Activated CD4-positive, alpha-beta T cell treated with anti-CD3 and anti-CD28 coated beads for 1 hour (primary cell): ENCODE data around the gene BBS12.

Source experiments
- DNase-seq: peaks from one replicate; pipeline ENCODE4 v3.0.0-alpha.2; 2020

The BBS12 gene

GRCh38 chr4:122716825-122717448 lies 15.6 kb upstream of the BBS12 start:
- DNase-seq, result peak; percentile 53

DNA sequence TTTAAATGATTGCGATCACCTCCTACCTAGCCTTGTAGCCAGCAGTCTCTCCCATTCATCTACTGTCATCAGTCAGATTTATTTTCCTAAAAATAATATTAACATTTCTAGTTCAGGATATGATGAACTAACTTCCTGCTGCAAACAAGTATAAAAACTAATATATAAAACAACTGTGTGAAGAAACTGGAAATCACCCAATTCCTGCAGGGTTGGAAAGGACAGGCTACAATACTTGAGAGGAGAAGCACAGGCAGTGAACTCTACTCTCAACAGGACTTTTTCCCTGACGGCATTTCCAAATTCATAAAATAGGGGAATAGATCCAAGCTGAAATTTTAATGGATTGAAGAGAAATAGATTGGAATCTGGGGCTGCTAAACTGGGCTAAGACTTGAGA lies 14.2 kb upstream of the BBS12 start:
- DNase-seq, result no peak

DNA sequence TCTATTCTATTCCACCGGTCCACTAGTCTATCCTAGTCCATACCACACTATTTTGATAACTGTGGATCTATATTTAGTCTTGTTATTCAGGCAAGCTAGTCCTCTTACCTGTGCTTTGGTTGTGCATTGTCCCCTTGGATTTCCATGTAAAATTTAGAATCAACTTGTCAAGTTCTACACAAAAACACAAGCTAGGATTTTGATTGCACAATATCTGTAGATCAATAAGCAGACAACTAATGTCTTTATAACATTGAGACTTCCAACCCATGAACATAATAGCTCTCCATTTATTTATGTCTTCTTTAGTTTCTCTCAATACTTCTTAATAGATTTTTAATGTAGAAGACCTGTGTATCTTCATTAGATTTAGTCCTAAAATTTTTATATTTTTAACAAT lies 10.2 kb upstream of the BBS12 start:
- DNase-seq, result no peak

GRCh38 chr4:122728856-122729255 lies 3.6 kb upstream of the BBS12 start:
- no peak for DNase-seq

GRCh38 chr4:122731676-122732075 lies 828 bp upstream of the BBS12 start:
- DNase-seq, result no peak

GRCh38 chr4:122733787-122734120 lies 1.2 kb downstream of the BBS12 start:
- no peak for DNase-seq

- no peak for DNase-seq
These were observed 6.7 kb downstream of the BBS12 start for GRCh38 chr4:122739174-122739573.

- DNase-seq, result no peak
These were observed 10.7 kb downstream of the BBS12 start for GRCh38 chr4:122742933-122743829.

DNA sequence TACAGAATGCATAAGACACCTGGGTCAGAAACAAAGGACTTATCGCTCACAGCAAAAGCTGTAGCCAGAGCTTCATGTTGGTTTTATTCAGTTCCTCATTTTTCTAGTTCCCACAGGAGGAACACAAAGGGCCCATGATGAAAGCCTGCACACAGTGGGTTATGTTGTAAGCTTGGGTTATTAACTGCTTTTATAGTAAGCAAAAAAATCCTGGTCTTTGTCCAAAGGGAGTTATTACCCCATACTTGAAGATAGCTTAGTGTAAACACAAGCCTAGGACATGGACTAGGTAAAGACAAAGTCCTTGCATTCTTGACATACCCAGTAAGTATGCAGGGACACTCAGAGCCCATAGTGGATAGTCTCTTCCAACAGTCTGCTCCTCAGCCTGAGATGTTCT lies 11.7 kb downstream of the BBS12 start:
- DNase-seq, result no peak

- no peak for DNase-seq
These were observed 14.0 kb downstream of the BBS12 start for GRCh38 chr4:122746485-122746965.

- no peak for DNase-seq
These were observed 14.6 kb downstream of the BBS12 start for GRCh38 chr4:122747068-122747467.

GRCh38 chr4:122747883-122748282 lies 15.4 kb downstream of the BBS12 start:
- DNase-seq, result no peak

DNA sequence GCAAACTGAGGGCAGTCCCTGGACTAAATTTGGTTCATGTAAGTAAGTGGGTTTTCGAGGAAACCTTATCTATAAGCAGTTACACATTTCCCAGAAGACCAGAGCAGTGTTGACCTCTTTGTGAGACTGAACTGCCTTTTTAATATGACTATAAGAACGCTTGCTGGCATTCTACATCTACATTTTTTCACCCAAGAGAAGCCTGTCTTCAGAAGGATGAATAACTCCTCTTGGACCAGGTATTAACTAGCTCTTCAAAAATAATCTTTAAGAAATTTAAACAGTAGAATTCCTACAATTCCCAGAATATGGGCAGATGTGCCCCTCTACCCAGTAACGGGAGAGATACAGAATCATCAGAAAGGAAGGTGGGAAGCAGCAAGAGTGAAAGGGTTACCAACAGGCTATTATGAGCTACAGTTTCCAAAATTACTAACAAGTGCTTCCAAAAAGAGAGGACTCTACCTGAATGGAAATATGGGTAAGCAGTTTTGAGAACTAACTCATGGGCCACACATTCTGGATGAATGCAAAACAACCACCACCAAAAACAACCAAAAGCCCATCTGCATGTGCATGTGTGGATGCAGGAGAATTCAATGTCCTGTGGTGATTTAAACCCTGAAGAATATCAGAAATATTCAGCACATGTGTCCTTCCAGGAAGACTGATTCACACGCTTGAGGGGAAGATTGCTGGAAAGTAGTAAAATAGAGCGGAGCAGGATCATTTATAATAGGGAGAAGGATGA lies 17.4 kb downstream of the BBS12 start:
- no peak for DNase-seq

- DNase-seq, result no peak
These were observed 23.2 kb downstream of the BBS12 start for GRCh38 chr4:122755675-122756074.

DNA sequence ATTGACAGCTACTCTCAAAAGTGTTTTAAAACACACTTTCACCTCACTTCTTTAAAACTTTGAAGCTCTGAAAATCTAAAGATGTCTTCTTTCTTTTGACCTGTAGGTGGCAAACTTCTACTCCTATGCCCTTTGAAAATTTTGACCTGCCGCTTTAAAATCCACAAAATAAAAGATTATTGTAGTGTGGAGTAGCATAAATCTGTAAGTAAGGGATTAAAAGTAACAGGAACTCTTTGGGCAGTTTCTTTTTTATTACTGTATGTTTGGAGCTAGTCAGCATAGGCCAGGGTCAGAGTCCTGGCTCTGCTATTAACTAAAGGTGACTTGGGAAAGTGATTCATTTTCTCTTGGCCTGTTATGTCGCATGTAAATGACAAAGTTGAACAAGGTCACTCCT lies 25.5 kb downstream of the BBS12 start:
- DNase-seq, result no peak

- DNase-seq, result no peak
These were observed 27.3 kb downstream of the BBS12 start for GRCh38 chr4:122759639-122760310.

DNA sequence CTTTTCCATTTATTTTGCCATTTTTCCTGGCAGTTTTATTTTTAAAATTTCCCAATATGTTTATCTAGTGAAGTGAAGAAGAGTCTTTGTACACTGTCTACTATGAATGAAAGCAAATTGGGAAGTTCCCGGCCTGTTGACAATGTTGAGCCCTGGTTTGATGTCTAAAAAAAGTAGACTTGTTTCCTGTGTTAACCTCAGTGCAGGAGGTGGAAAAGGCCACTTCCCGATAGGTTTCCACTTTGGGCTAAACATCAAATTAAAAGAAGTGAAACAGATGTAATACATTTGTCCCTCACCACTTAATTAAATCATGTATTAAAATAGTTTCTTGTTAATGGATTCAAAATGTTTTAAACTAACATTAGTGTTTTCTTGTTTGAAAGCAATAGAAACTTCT lies 30.0 kb downstream of the BBS12 start:
- no peak for DNase-seq

- DNase-seq, result no peak
These were observed 30.6 kb downstream of the BBS12 start for GRCh38 chr4:122762966-122763716.

DNA sequence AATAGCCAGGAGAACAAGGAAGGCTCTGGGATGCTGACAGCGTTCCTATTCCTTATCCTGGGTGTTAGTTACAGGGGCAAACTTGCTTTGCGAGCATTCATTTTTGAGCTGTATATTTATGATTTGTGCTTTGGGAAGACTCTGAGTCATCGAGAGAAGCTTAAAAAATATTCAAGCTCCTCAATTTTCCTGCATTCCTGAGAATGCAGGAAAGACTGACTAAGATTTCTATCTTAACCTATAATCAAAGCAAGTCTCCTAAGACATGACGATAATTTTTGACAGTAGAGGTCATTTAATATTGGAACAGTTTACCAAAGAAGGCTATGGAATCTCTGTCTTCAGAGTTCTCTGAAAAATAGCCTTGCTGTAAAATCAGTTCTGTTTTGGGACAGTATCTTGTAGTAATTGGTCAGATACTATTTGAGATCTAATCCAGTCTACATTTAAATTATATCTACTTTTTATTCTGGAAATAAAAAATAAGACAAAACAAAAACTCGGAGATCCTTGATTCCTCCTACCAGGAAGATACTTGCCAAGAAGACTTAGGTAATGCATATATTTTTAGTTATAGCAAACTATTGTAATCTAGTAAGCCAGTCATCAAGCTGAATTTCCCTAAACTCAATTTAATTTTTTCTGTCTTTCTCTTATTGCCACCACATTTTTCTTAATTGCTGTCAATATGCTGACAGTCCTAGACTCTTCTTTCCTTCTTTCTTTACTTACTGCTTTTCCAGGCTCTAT lies 31.7 kb downstream of the BBS12 start:
- no peak for DNase-seq

- no peak for DNase-seq
These were observed 32.3 kb downstream of the BBS12 start for GRCh38 chr4:122764821-122765215.

DNA sequence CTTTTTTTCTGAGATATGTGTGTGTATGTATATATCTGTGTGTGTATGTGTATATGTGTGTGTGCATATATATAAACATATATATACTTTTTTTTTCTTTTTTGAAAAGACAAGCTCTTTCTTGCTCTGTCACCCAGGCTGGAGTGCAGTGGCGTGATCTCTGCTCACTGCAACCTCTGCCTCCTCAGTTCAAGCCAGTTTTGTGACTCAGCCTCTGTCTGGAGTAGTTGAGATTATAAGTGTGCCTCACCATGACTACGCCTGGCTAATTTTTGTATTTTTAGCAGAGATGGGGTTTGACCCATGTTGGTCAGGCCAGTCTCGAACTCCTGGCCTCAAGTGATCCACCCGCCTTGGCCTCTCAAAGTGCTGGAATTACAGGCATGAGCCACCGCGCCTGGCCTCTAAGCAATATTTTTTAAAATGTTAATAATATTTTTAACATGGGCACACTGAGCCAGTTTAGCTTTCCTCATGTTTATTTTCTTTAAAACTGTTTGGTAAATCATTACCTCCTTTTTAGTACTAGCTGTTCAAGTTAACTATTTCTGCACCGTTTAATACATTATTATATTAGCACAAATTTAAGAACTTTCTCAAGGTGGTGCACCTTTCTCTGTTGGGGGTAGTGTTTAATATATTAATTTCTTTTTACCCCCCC lies 33.3 kb downstream of the BBS12 start:
- no peak for DNase-seq
